H54 (cell line): ENCODE results near the gene SEC11C.

Source experiments
- DNase-seq: peaks from one replicate; pipeline ENCODE4 v3.0.0; 2011; ENCODE audit warnings: low spot score, mixed read lengths; ENCODE audit not compliant: insufficient read length
- FAIRE-seq: peaks from 3 replicates; lab custom pipeline; 2011; peaks lifted over from hg19 to GRCh38; lab: Jason Lieb, UNC
- POLR2A ChIP-seq: IDR thresholded peaks from 2 replicates; pipeline ENCODE4 v1.6.1; 2011; ENCODE audit warnings: low read depth, mild to moderate bottlenecking, low read length

SEC11C gene

GRCh38 chr18:59139615-59140301 lies at the start of gene SEC11C:
Gene SEC11C (plus strand): TSS chr18:59139884. CDS start chr18:59139949, 65 bp downstream.
- peak; percentile 33 for FAIRE-seq
- peak; percentile 51; the same call in 1 of the 2 replicates for TF ChIP-seq POLR2A
- DNase-seq = peak; percentile 66

- no peak for FAIRE-seq
- no peak for TF ChIP-seq POLR2A
These were observed 48.6 kb upstream of the SEC11C start for GRCh38 chr18:59090966-59091603.

GRCh38 chr18:59093668-59094067 lies 46.0 kb upstream of the SEC11C start:
- FAIRE-seq (no peak), DNase-seq (no peak)

More at GRCh38 chr18:59090966-59091603, 48.6 kb upstream of the SEC11C start:
- DNase-seq = no peak

GRCh38 chr18:59094569-59094968 lies 45.1 kb upstream of the SEC11C start:
- DNase-seq = no peak
- FAIRE-seq = no peak
- TF ChIP-seq POLR2A = no peak

More at GRCh38 chr18:59093668-59094067, 46.0 kb upstream of the SEC11C start:
- TF ChIP-seq POLR2A = no peak

GRCh38 chr18:59096098-59096789 lies 43.4 kb upstream of the SEC11C start:
- FAIRE-seq (no peak), DNase-seq (no peak)
- TF ChIP-seq POLR2A = no peak

GRCh38 chr18:59101830-59102414 lies 37.8 kb upstream of the SEC11C start:
- DNase-seq (no peak), FAIRE-seq (no peak)
- TF ChIP-seq POLR2A = no peak

- no peak for DNase-seq
- no peak for TF ChIP-seq POLR2A
- FAIRE-seq = no peak
These were observed 30.3 kb upstream of the SEC11C start for GRCh38 chr18:59109375-59109774.

GRCh38 chr18:59114160-59114559 lies 25.5 kb upstream of the SEC11C start:
- DNase-seq = no peak
- FAIRE-seq = no peak
- TF ChIP-seq POLR2A = no peak

GRCh38 chr18:59123588-59124369 lies 15.9 kb upstream of the SEC11C start:
- FAIRE-seq = peak; percentile 89
- no peak for TF ChIP-seq POLR2A
- DNase-seq = peak; percentile 63

- DNase-seq (no peak), FAIRE-seq (no peak)
- TF ChIP-seq POLR2A = no peak
These were observed 15.3 kb upstream of the SEC11C start for GRCh38 chr18:59124370-59124704.

- no peak for TF ChIP-seq POLR2A
- DNase-seq (no peak), FAIRE-seq (no peak)
These were observed 12.6 kb upstream of the SEC11C start for GRCh38 chr18:59127047-59127446.

- no peak for TF ChIP-seq POLR2A
- DNase-seq (no peak), FAIRE-seq (no peak)
These were observed 9.6 kb upstream of the SEC11C start for GRCh38 chr18:59129951-59130703.
